Right lobe of liver (tissue), 6 donors: Measurements from ENCODE around the gene MAGEA9B. TPM values are rescaled to one million over a fixed set of nuclear protein-coding genes. Genes with fewer than 3 reads are reported as not detected.
"Not testable (repeated sequence)": the region's sequence is repeated elsewhere in the genome, so short reads cannot be mapped to it uniquely, and the experiment has no call there.

ENCODE experiments used
- ATAC-seq, 4 donors: fragments of 200-7000 bp; cut with Tn5 transposase; one replicate each; pipeline ENCODE4 v1.9.1; 2020; ENCODE audit warnings: mild to moderate bottlenecking in 4 of 4, moderate library complexity in 4 of 4
- DNase-seq, 3 donors: peaks; one replicate each; pipeline ENCODE4 v3.0.0-alpha.2; 2020
- H3K27ac ChIP-seq, 3 donors: fragments of 200-600 bp; one replicate each; pipeline ENCODE4 v1.8.0; 2022
- H3K27me3 ChIP-seq, 2 donors: fragments of 200-600 bp; one replicate each; pipeline ENCODE4 v1.8.0; 2022
- H3K36me3 ChIP-seq, 4 donors: fragments of 200-600 bp; sonication (generic) in 1 of 4; one replicate each; pipeline versions ENCODE4 v1.5.1 to v1.8.0; 2017 to 2022; ENCODE audit warnings: control low read depth in 1 of 4
- H3K4me1 ChIP-seq, 4 donors: fragments of 200-600 bp; sonication (generic) in 1 of 4; one replicate each; pipeline versions ENCODE4 v1.5.1 to v1.8.0; 2017 to 2022; ENCODE audit warnings: control low read depth in 1 of 4
- H3K4me3 ChIP-seq, 3 donors: fragments of 200-600 bp; one replicate each; pipeline ENCODE4 v1.8.0; 2022
- H3K9me3 ChIP-seq, 4 donors: fragments of 200-600 bp; sonication (generic) in 1 of 4; one replicate each; pipeline versions ENCODE4 v1.5.1 to v1.8.0; 2017 to 2022; ENCODE audit warnings: control low read depth in 1 of 4
- CTCF ChIP-seq, 4 donors: fragments of 200-600 bp in 3 of 4; fragments of 450-650 bp in 1 of 4; IDR thresholded peaks; one replicate each; pipeline versions ENCODE4 v1.5.1 to v1.8.0; 2016 to 2022; ENCODE audit warnings: antibody characterized with exemption in 4 of 4, mild to moderate bottlenecking in 2 of 4
- POLR2A ChIP-seq: fragments of 450-650 bp; IDR thresholded peaks from one replicate; pipeline ENCODE4 v1.6.1; 2017; ENCODE audit warnings: antibody characterized with exemption, mild to moderate bottlenecking
- WGBS: methylation state at CpG from one replicate; pipeline ENCODE4 v1.1.6; 2018; ENCODE audit warnings: low coverage, low lambda C conversion rate; ENCODE audit not compliant: insufficient coverage; ENCODE audit errors: missing lambda C conversion rate; 5-methylcytosine and 5-hydroxymethylcytosine counted together
- intact Hi-C, 2 donors: fragments of 100-400 bp; cut with DNase I; formaldehyde crosslinking; loops; one replicate each; pipeline versions ENCODE4 v1.11.2 to v1.14.1; 2022
- long read RNA-seq: library from polyadenylated mRNA; unstranded; transcript quantifications from one replicate; pipeline ENCODE4 v2.0.0, GENCODE V29; 2019
- total RNA-seq, 6 experiments: library from RNA; depleted of rRNA in 2 of 6; stranded (reverse); fragments of >200 nt in 2 of 6; fragmentation: NEBNext Ultra II Directional in 3 of 6; extraction: Animal tissue kit (Norgen Biotek cat#: 25700) in 3 of 6; gene quantifications; one replicate each; pipeline versions ENCODE4 v1.1.0 to v1.2.4, GENCODE V29; 2016 to 2023
- donor health status: DM: no; HTN: yes; CAD: no.
- donor health status: DM: no; HTN: no; CAD: no.
- donor health status: DM: no; HTN: no; CAD: no.
- donor health status: DM: no; HTN: yes; CAD: no.
- donor health status: DM: no; HTN: yes; CAD: no.

Gene MAGEA9B
- total RNA-seq = not detected
- long read RNA-seq = 0 reads

GRCh38 chrX:149587359-149587758 is at the start of gene MAGEA9B:
MAGEA9B (minus strand) TSS chrX:149587459; CDS start chrX:149583179, 4,280 bp downstream.
- H3K4me3 ChIP-seq, DNase-seq, H3K27me3 ChIP-seq, intact Hi-C loops, H3K9me3 ChIP-seq, H3K36me3 ChIP-seq, H3K4me1 ChIP-seq, ATAC-seq, H3K27ac ChIP-seq: not testable (repeated sequence)
- no CpG with 5 or more reads among the region's 12 CpGs for WGBS

- H3K27me3 ChIP-seq = no peaks in the 10 kb centered on the region
- intact Hi-C loops = no loop called here
- TF ChIP-seq POLR2A (no peak), CTCF (IDR thresholded peaks at IDR 0.05) (no peak)
- H3K4me1 ChIP-seq = no peaks in the 10 kb centered on the region
- no peaks in the 10 kb centered on the region for H3K9me3 ChIP-seq
- DNase-seq (no peak), ATAC-seq (no peak)
- no peak overlapping the region for H3K27ac ChIP-seq
- H3K4me3 ChIP-seq = no peak overlapping the region
- H3K36me3 ChIP-seq = no peaks in the 10 kb centered on the region
Observed at GRCh38 chrX:149633511-149633910, 46.3 kb upstream of the MAGEA9B start.

- TF ChIP-seq POLR2A = no peak
- no peak for TF ChIP-seq CTCF (IDR thresholded peaks at IDR 0.05)
- Histone ChIP-seq H3K4me1 (no peaks in the 10 kb centered on the region), H3K27ac (peak within 1 kb of the TSS; percentile 10 to 48 (median 29)), H3K36me3 (no peaks in the 10 kb centered on the region), H3K9me3 (no peaks in the 10 kb centered on the region), H3K27me3 (no peaks in the 10 kb centered on the region), H3K4me3 (peak within 1 kb of the TSS; percentile 62 to 73 (median 67))
- intact Hi-C loops = no loop called here
- 23% methylated on average over 22 of the region's 102 CpGs for WGBS
- ATAC-seq (peak; percentile 77 to 95 (median 82)), DNase-seq (peak; percentile 73 to 79 (median 75))
Observed at GRCh38 chrX:149631234-149632165, 44.2 kb upstream of the MAGEA9B start, which contains the start of gene TMEM185A. TMEM185A (minus strand) TSS chrX:149631792; CDS start chrX:149631580, 212 bp downstream.

GRCh38 chrX:149630681-149631233 is 43.5 kb upstream of the MAGEA9B start:
- DNase-seq = no peak
- Histone ChIP-seq H3K36me3 (no peaks in the 10 kb centered on the region), H3K27me3 (no peaks in the 10 kb centered on the region), H3K9me3 (no peaks in the 10 kb centered on the region), H3K27ac (peak overlapping the region; percentile 10 to 48 (median 29)), H3K4me3 (peak overlapping the region; percentile 62 to 73 (median 67)), H3K4me1 (no peaks in the 10 kb centered on the region)
- WGBS = 22% methylated on average over 10 of the region's 16 CpGs
- intact Hi-C loops = no loop called here
- peak; percentile 66 to 73 (median 68) for ATAC-seq
- TF ChIP-seq CTCF (IDR thresholded peaks at IDR 0.05) (peak in 3 of 4 donors; percentile 8 to 10 (median 9)), POLR2A (no peak)
